Stimulated activated effector memory CD8-positive, alpha-beta T cell treated with anti-CD3 and anti-CD28 coated beads, Interleukin-12 subunit alpha, Interleukin-12 subunit beta, amount 100 ng/mL, for 72 hours (primary cell): ENCODE measurements around the gene DYNC1I1.

Experiments
- ATAC-seq: fragments of 150-1000 bp; cut with Tn5 transposase; 2 replicates; pipeline ENCODE4 v1.10.0; 2021
- DNase-seq, 2 donors: peaks; one replicate each; pipeline ENCODE4 v3.0.0; 2021 to 2022; ENCODE audit warnings: low spot score in 2 of 2
- H3K27ac Mint-ChIP-seq: one replicate; pipeline ENCODE4 v1.8.0; 2022; ENCODE audit warnings: mild to moderate bottlenecking, mixed read lengths
- H3K36me3 Mint-ChIP-seq: one replicate; pipeline ENCODE4 v1.8.0; 2022; ENCODE audit warnings: mild to moderate bottlenecking, mixed read lengths
- H3K4me1 Mint-ChIP-seq: one replicate; pipeline ENCODE4 v1.8.0; 2022; ENCODE audit warnings: mixed read lengths
- H3K4me3 Mint-ChIP-seq: one replicate; pipeline ENCODE4 v1.8.0; 2022; ENCODE audit warnings: mild to moderate bottlenecking, mixed read lengths
- H3K9me3 Mint-ChIP-seq: one replicate; pipeline ENCODE4 v1.8.0; 2022; ENCODE audit warnings: mixed read lengths

DYNC1I1 gene

DNA sequence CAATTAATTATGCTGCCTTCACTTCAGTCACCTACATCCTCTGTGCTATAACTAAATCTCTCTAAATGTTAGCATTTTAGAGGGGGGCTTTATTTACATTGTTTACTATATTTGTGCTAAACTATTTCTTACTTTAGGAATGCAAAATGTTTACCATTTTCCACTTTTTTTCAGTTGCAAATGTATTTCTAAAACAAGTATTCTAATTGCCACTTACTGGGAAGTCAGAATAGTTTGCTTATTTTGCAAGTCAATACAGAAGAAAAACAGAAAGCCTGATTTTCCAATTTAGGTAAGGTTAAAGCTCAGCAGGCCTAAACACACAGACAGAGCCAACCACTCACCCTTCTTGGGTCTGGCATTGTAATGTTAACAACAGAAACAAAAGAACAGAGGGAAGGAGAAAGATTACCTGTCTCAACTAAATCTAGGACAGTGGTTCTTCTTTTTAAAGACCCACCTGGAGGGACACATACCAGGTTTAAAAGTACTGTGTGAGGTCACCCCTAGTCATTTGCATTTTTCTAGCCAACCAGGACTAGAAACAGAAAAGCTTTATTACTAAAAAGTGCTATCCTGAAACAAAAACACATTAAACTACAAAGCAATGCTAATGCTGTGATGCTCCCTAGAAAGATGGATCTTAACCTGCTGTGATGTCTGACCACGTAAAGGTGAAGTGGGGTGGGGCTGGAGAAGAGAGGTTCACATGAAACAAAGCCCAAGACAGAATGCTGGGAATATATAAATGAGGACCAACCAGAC, 371.3 kb downstream of the DYNC1I1 start:
- Mint-ChIP-seq H3K9me3 (no peaks in the 10 kb centered on the region), H3K4me1 (no peaks in the 10 kb centered on the region), H3K4me3 (no peak overlapping the region), H3K27ac (no peak overlapping the region), H3K36me3 (peaks cover 22% of the 10 kb centered on the region)
- DNase-seq (no peak), ATAC-seq (no peak)

DNA sequence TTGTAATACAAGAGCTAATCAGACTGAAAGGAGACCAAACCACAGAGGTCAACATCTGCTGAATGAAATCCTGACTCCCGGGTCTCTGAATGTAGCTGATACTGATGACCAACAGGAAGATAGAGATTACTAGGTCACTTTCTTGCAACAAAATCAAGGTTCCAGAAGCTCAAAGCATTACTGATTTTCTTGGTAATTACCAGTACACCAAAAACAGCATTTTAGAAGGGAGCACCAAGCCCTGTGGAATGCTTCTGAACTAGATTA, 371.8 kb downstream of the DYNC1I1 start:
- DNase-seq (no peak), ATAC-seq (no peak)
- Mint-ChIP-seq H3K4me1 (no peaks in the 10 kb centered on the region), H3K9me3 (no peaks in the 10 kb centered on the region), H3K27ac (no peak overlapping the region), H3K36me3 (peaks cover 22% of the 10 kb centered on the region), H3K4me3 (no peak overlapping the region)
